Activated CD8-positive, alpha-beta memory T cell treated with anti-CD3 and anti-CD28 coated beads, Interleukin-2, amount 50 U/mL, for 24 hours (primary cell): ENCODE results near the gene RPL23.
"Not testable (repeated sequence)": the region's sequence is repeated elsewhere in the genome, so short reads cannot be mapped to it uniquely, and the experiment has no call there.

ENCODE experiments used
- DNase-seq: peaks from one replicate; pipeline ENCODE4 v3.0.0-alpha.2; 2020; ENCODE audit errors: extremely low read depth

The RPL23 gene

GRCh38 chr17:38867179-38867967, 13.9 kb upstream of the RPL23 start:
- no peak for DNase-seq

GRCh38 chr17:38864636-38865398, 11.3 kb upstream of the RPL23 start:
- DNase-seq = no peak

- DNase-seq = no peak
These were observed 7.9 kb upstream of the RPL23 start for GRCh38 chr17:38861399-38861843.

GRCh38 chr17:38857271-38857670, 3.8 kb upstream of the RPL23 start:
- DNase-seq = no peak

GRCh38 chr17:38855101-38855714, 1.7 kb upstream of the RPL23 start:
- not testable (repeated sequence) for DNase-seq

GRCh38 chr17:38852771-38853291, 690 bp downstream of the RPL23 start:
- no peak for DNase-seq

- no peak for DNase-seq
These were observed 2.1 kb downstream of the RPL23 start for GRCh38 chr17:38851434-38851833.

- no peak for DNase-seq
These were observed 3.1 kb downstream of the RPL23 start for GRCh38 chr17:38850374-38850773.

GRCh38 chr17:38848939-38849605, 4.4 kb downstream of the RPL23 start:
- no peak for DNase-seq

- no peak for DNase-seq
These were observed 5.0 kb downstream of the RPL23 start for GRCh38 chr17:38848557-38848891.

GRCh38 chr17:38844261-38844757, 9.2 kb downstream of the RPL23 start:
- DNase-seq = no peak

GRCh38 chr17:38825762-38826247, 27.7 kb downstream of the RPL23 start:
- DNase-seq = no peak

GRCh38 chr17:38824899-38825761, 28.4 kb downstream of the RPL23 start, which contains the start of gene CWC25:
Gene CWC25, minus strand, starts transcription at chr17:38825321. Its CDS starts 138 bp downstream, at chr17:38825183.
- peak; percentile 89 for DNase-seq

GRCh38 chr17:38815576-38816193, 37.8 kb downstream of the RPL23 start:
- no peak for DNase-seq

- no peak for DNase-seq
These were observed 43.7 kb downstream of the RPL23 start for GRCh38 chr17:38809828-38810227.

- DNase-seq = no peak
These were observed 53.2 kb downstream of the RPL23 start for GRCh38 chr17:38800237-38800760.

GRCh38 chr17:38799501-38800236, 53.9 kb downstream of the RPL23 start, which contains the start of gene PIP4K2B:
Gene PIP4K2B, minus strand, starts transcription at chr17:38799556. Its CDS starts 132 bp downstream, at chr17:38799424.
- peak; percentile 74 for DNase-seq

- DNase-seq = peak; percentile 2
These were observed 54.7 kb downstream of the RPL23 start for GRCh38 chr17:38798614-38799500.
